HL-60 (cell line): ENCODE data around the gene CRABP2.

Experiments
- CTCF ChIP-seq: IDR thresholded peaks from one replicate; pipeline ENCODE4 v1.5.1; 2011; ENCODE audit warnings: low read length, control low read depth, inconsistent platforms; ENCODE audit not compliant: insufficient read depth
- GABPA ChIP-seq: IDR thresholded peaks from 2 replicates; pipeline ENCODE4 v1.6.1; 2012; ENCODE audit warnings: low read depth
- POLR2AphosphoS5 ChIP-seq: IDR thresholded peaks from 2 replicates; pipeline ENCODE4 v1.6.1; 2012; ENCODE audit warnings: low read depth
- REST ChIP-seq: IDR thresholded peaks from 2 replicates; pipeline ENCODE4 v1.6.1; 2012; ENCODE audit warnings: low read depth; ENCODE audit not compliant: insufficient replicate concordance
- SPI1 ChIP-seq: IDR thresholded peaks from 2 replicates; pipeline ENCODE4 v1.6.1; 2012; ENCODE audit warnings: low read depth, mild to moderate bottlenecking, borderline replicate concordance

GRCh38 chr1:156727492-156727891, 22.1 kb upstream of the CRABP2 start:
- no peak for TF ChIP-seq POLR2AphosphoS5
- no peak for TF ChIP-seq CTCF
- no peak for TF ChIP-seq GABPA
- TF ChIP-seq REST, result no peak
- TF ChIP-seq SPI1, result peak; percentile 55
